Stimulated activated CD4-positive, alpha-beta T cell treated with anti-CD3 and anti-CD28 coated beads, Interleukin-2, amount 100 ng/mL, for 48 hours (primary cell): ENCODE measurements around the gene KRTAP10-7.
"Not testable (repeated sequence)": the region's sequence is repeated elsewhere in the genome, so short reads cannot be mapped to it uniquely, and the experiment has no call there.

ENCODE experiments used
- DNase-seq, 2 donors: peaks; one replicate each; pipeline ENCODE4 v3.0.0-alpha.2; 2020

KRTAP10-7 gene

GRCh38 chr21:44612669-44613229 lies 12.4 kb downstream of the KRTAP10-7 start:
- no peak for DNase-seq

- no peak for DNase-seq
Measured at GRCh38 chr21:44613386-44614155, 13.2 kb downstream of the KRTAP10-7 start.

- no peak for DNase-seq
Measured at GRCh38 chr21:44614161-44614631, 13.8 kb downstream of the KRTAP10-7 start.

- DNase-seq, result no peak
Measured at GRCh38 chr21:44614961-44615391, 14.6 kb downstream of the KRTAP10-7 start.

- DNase-seq, result no peak
Measured at GRCh38 chr21:44615466-44615865, 15.1 kb downstream of the KRTAP10-7 start.

GRCh38 chr21:44615911-44616590 lies 15.7 kb downstream of the KRTAP10-7 start:
- no peak for DNase-seq

- DNase-seq, result no peak
Measured at GRCh38 chr21:44616591-44616926, 16.2 kb downstream of the KRTAP10-7 start.

GRCh38 chr21:44617071-44617501 lies 16.7 kb downstream of the KRTAP10-7 start:
- DNase-seq, result no peak

GRCh38 chr21:44618504-44618903 lies 18.1 kb downstream of the KRTAP10-7 start:
- peak in 1 of 2 donors; percentile 7 for DNase-seq

GRCh38 chr21:44618909-44619308 lies 18.5 kb downstream of the KRTAP10-7 start:
- DNase-seq, result peak; percentile 19 to 31

GRCh38 chr21:44619886-44620285 lies 19.5 kb downstream of the KRTAP10-7 start:
- no peak for DNase-seq

GRCh38 chr21:44623575-44623974 lies 23.2 kb downstream of the KRTAP10-7 start:
- DNase-seq, result no peak

GRCh38 chr21:44625756-44626155 lies 25.4 kb downstream of the KRTAP10-7 start:
- DNase-seq, result no peak

GRCh38 chr21:44626262-44626661 lies 25.9 kb downstream of the KRTAP10-7 start:
- DNase-seq, result no peak

GRCh38 chr21:44626673-44627143 lies 26.3 kb downstream of the KRTAP10-7 start, which contains the start of gene KRTAP10-9:
Gene KRTAP10-9 (plus strand): TSS chr21:44627093. CDS start chr21:44627172, 79 bp downstream.
- DNase-seq, result no peak

GRCh38 chr21:44627181-44627822 lies 26.9 kb downstream of the KRTAP10-7 start:
- not testable (repeated sequence) for DNase-seq

- DNase-seq, result not testable (repeated sequence)
Measured at GRCh38 chr21:44627831-44628233, 27.4 kb downstream of the KRTAP10-7 start.

GRCh38 chr21:44628707-44629391 lies 28.5 kb downstream of the KRTAP10-7 start:
- no peak for DNase-seq

GRCh38 chr21:44630440-44630839 lies 30.0 kb downstream of the KRTAP10-7 start:
- no peak for DNase-seq

- no peak for DNase-seq
Measured at GRCh38 chr21:44632067-44632466, 31.7 kb downstream of the KRTAP10-7 start.

GRCh38 chr21:44636209-44637017 lies 36.0 kb downstream of the KRTAP10-7 start:
- no peak for DNase-seq
